HT1080 (cell line): Measurements from ENCODE around the gene TCF25. TPM values are rescaled to one million over a fixed set of nuclear protein-coding genes. Genes with fewer than 3 reads are reported as not detected.
A peak's percentile ranks its signal among the peaks of the same experiment; 100 is the strongest.

ENCODE experiments used
- DNase-seq: peaks from one replicate; pipeline ENCODE4 v3.0.0-alpha.2; 2015; ENCODE audit warnings: low read depth
- total RNA-seq: library from RNA; depleted of rRNA; stranded (reverse); fragments of >200 nt; shearing (Covaris generic); gene quantifications from 2 replicates; pipeline ENCODE4 v1.2.3, GENCODE V29; 2014

TCF25 gene
- total RNA-seq, 1 experiment from 2014 or later = 106 TPM

DNA sequence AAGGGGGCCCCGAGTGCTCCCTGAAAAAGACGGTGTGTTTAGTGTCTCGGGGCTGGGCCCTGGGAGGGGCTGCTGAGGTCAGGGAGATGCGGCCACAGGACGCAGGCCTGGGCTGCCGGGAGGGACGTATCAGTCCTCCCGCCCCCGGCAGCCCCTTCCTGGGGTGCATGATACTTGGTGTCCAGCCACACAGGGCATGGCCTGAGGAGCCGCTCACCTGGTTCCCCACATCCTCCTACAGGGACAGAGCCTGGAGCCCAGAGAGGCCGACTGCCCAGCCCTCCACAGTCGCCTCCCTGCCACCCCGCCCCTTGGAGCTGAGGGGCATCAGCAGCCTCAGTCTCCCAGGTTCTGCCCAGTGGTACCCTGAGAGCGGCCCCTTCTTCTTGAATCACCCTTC is 63.1 kb downstream of the TCF25 start:
- DNase-seq = no peak

DNA sequence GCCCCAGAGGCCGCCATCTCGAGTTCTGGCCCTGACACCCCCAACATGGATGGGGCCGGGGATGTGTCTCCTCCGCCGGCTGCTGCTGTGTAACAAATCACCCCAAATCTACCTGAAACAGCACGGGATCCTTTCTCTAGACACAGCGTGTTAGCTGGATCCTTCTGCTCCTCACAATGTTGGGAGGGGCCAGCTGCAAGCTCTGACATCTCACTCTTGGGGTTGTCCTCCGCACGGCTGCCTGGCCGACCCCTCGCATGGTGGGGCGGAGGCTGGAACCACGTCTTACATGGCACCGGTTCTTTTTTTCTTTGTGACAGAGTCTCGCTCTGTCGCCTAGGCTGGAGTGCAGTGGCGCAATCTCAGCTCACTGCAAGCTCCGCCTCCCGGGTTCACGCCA is 63.6 kb downstream of the TCF25 start:
- DNase-seq = no peak

DNA sequence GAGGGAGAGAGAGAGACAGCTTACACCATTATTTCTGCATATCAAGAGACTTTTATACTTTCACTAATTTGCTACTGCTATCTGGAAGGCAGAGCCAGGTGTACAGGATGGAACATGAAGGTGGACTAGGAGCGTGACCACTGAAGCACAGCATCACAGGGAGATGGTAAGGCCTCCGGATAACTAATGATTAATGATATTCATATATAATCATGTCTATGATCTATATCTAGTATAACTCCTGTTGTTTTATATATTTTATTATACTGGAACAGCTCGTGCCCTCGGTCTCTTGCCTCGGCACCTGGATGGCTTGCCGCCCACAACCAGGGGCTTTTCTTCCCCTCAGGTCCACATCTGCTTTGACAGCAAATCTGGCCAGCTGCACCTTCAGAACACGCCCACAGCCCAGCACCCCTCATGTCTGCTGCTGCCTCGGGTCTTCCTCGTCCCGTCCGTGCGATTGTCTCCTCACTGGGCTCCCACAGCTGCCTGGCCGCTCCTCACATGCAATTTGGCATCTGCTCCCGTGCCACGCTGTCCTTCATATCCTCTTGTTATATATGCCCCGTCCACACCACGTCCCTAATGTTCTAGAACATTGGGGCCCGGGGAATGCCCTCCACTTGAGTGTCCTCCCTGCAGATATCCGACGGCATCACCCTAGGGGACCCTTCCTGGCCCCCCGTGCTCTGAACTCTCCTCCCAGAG is 64.9 kb downstream of the TCF25 start:
- no peak for DNase-seq

DNA sequence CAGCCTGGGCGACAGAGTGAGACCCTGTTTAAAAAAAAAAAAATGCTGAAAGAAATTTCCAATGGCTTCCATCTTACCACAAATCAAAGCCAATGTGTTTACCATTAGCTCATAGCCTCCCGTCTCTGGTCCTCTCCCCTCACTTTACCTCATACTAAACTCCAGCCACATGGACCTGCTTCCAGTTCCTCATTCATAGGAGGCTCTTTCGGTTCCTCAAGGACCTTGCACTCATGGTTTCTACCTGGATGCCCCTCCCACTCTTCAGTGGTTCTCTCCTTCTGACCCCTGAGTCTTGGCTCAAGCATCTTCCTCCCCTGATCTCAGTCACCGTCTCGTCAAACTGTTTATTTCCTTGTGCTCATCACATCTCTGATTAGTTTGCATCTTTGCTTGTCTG is 71.4 kb downstream of the TCF25 start:
- DNase-seq = no peak

DNA sequence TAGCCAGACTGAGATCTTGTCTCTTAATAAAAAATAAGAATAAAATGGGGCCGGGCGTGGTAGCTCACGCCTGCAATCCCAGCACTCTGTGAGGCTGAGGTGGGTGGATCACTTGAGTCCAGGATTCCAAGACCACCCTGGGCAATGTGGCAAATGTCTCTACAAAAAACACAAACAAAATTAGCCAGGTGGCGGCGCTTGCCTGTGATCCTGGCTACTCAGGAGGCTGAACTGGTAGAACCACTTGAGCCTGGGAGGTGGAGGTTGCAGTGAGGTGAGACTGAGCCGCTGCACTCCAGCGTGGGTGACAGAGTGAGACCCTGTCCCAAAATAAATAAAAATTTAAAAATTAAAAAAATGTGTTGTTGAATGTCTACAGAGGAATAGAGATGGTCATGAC is 72.3 kb downstream of the TCF25 start:
- no peak for DNase-seq

DNA sequence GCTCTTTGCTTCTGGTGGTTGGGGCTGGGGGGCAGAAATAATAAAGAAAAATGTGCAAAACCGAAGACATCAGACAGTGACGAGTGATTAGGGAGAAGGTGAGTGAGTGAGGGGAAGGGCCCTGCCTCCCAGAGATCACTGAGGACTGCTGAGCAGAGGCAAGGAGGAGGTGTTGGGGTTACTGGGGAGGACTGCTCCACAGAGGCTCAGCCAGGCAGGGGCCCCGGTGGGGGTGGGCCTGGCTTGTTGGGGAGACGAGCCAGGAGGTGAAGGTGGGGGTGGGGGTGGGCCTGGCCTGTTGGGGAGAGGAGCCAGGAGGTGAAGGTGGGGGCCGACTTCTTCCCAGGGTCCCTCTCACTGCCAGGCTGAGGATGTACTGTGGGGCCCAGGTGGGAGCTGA is 73.1 kb downstream of the TCF25 start:
- DNase-seq = no peak

DNA sequence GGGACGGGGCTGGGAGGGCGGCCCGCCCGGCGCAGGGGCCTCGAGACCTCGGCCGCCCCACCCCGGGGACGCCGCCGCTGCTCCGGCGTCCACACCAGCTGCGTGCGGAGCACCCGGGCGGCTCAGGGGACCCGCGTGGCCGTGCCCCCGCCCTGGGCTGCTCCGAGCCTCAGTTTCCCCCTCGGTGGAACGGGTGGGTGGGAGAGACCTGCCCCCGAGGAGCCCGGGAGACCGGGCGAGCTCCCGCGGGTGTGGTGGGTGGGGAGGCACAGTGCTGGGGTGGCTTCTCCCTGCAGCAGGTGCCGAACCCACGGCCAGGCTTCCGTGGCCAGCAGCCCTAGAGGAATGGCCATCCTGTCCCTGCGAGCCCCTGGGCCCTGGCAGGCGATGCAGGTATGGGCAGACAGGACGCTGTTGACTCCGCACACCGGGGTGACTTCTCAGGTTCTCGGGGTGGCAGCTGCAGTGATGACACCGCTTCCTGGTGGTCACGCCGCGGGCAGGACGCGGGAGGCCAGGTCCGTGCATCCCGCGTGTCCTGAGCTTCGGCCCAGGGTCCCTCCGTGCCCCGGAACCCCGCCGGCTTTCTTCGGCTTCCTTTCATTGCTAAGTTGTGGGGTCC is 75.8 kb downstream of the TCF25 start:
- no peak for DNase-seq

DNA sequence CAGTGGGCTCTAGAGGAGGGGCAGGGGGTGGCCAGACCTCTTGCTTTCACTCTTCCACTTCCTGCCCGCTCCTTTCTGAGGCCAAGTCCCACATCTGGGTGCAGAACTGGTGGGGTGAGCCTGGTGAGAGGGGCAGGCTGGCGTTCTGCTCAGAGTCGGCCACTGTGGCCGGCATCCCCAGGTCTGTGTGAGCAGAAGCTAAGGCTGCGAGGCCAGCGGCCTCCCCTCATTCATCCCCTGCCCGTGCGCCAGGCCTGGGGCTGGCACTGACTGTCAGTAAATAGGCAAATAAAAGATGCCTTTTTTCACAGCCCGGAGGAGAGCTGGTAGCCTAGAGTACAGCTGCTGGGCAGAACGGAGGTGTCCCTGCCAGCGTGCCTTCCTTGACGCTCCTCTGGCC is 76.4 kb downstream of the TCF25 start:
- DNase-seq = no peak

DNA sequence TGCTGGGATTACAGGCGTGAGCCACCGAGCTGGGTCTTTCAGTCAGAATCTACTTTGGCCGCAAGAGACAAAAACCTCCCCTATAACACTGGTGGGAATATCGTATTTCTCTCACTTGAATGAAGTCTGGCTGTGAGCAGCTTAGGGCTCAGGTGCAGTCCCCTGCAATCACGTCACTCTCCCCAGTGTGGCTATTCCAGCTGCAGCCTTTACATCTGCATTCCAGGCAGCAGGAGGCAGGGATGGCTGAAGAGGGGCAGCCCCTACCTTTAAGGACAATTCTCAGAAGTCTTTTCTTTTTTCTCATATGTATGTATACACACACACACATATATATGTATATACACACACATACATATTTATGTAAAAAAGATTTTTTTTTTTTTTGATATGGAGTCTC is 78.1 kb downstream of the TCF25 start:
- no peak for DNase-seq

DNA sequence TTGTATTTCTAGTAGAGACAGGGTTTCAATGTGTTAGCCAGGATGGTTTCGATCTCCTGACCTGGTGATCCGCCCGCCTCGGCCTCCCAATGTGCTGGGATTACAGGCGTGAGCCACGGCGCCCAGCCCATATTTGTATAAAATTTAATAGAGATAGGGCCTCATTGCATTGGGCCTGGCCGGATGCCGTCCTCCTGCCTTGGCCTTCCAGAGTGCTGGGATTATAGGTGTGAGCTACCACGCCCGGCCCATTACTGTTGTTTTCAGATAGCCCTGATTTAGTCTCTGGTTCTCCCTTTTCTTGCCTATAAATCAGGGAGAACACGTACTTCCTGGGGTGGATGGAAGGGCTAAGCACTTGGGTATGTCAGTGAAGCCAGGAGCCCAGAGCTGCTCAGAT is 78.7 kb downstream of the TCF25 start:
- no peak for DNase-seq

DNA sequence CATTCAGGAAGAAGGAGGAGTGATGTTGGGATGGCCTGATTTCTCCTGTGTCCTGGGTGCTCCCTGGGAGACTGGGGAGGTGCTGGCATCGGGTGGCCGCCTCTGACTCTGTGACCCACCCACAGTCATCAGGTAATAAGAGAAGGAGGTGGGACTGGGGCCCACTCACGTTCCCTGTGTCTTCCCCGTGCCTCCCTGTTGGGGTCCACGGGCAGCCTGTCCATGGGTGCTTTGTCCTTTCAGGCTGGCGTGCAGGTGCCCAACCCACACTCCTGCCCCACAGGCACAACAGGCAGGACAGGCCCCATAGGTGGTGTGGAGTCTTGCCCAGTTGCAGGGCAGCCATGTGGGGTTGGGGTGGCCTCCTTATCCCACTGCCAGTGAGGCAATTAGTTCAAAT is 79.2 kb downstream of the TCF25 start:
- no peak for DNase-seq

DNA sequence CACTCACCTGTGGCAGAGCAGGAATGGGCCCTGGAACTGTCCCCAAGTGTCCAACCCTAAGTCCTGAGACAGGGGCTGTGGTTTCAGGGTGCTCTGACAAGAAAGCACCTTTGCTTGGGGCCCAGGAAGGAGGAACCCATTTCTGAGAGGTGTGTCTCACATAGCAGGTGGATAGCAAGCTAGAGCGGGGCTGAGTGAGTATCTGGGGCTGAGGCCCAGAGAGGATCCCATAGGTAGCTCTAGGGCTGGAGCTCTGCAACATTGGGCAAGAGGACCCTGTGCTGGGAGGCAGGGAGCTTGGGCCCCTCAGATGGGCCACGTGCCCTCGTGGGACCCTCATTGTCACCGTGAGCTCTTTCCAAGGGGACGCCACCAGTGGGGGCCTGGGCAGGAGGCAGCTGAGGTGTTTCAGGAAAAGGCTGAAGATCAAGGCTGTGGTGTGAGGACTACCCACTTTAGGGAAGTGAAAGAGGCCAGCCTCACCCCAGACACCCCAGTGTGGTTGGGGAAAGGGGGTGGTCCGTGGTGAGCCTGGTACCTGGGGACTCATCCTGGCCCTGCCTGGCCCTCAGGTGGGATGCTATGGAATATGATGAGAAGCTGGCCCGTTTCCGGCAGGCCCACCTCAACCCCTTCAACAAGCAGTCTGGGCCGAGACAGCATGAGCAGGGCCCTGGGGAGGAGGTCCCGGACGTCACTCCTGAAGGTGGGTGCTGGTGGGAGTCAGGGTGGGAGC is 80.4 kb downstream of the TCF25 start:
- DNase-seq = no peak

DNA sequence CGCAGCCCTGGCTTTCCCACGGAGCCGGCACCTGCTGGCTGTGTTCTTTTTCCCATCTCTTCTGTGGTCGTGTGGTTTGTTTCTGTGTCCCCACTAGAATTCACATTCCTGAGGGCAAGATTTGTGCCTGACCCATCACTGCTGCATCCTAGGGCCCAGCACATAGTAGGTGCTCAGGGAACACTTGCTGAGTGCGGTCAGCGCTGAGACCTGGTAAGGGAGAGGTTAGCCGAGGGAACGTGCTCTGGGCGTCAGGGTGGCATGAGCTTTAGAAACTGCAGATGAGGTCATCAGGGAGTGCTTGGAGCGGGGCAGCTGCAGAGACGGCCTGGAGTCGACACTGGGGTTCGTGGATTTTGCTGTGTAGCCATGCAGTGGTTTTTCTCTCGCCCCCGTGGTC is 81.1 kb downstream of the TCF25 start:
- no peak for DNase-seq

DNA sequence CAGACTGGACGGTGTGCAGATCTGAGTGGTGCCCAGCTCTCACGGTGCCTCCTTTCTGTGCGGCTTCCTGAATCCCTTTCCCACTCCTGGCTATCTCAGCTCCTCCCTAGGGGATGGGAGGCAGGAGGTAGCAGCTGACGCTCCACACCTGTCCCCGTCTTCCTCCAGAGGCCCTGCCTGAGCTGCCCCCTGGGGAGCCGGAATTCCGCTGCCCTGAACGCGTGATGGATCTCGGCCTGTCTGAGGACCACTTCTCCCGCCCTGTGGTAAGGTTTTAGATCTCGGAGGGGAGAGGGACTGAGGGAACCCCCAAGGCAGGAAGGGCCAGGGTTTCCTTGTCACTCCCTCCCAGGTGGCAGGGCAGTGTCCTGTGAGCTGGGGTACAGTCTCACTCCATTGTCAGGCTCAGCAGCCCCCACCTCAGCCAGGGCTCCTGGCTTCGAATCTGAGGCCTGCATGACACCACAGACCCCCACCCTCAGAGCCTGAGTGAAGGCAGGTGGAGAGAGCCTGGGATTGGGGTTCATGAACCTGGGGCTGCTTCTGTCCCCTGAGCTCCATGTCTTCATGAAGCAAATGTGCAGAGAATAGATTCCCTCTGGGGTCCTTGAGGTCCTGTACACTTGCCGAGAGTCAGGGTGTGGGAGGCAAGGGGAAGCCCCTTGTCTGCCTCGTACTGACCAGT is 81.8 kb downstream of the TCF25 start:
- no peak for DNase-seq

DNA sequence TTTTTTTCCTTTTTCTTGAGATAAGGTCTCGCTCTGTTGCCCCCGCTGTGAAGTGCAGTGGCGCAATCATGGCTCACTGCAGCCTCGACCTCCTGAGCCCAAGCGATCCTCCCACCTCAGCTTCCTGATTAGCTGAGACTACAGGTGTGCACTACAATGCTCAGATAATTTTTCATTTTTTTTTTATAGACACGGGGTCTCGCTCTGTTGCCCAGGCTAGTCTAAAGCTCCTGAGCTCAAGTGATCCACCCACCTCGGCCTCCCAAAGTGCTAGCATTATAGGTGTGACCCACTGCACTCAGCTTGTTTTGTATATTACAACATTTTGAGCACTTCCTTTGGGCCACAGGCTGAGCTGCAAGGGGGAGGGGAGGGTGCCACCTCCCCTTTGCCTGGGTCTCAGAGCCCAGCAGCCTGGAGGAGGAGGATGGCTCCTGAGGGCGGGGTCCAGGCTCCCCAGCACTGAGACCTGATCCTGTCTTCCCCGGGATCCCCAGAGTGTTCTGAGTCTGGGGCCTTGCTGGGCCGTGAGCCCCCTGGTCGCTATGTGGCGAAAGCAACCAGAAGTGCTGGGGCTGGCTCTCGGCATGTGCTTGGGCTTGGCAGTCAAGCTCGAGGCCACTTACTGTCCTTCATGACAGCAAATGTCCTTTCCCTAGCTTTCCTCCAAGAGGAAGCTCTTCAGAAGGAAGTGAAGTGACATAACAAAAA is 83.3 kb downstream of the TCF25 start:
- DNase-seq = no peak

DNA sequence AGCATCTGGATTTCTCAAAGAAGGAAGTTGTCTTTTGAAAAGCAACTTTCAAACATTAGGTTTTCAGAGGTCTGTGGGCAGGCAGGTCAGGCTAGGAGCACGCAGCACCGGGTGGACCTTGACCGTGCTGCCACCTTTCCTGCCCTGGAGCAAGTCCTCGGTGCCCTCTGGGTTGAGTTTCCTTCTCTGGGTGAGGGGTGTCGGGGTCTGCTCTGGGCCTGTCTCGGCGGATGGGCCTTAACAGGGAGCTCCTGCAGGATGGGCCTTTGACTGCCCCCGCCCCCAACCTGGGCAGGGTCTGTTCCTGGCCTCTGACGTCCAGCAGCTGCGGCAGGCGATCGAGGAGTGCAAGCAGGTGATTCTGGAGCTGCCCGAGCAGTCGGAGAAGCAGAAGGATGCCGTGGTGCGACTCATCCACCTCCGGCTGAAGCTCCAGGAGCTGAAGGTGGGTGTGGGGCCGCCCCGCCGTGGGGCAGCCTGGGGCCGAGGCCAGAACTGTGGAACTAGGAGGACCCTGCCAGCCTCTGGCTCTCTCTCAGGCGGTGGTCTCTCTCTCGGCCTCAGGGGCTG is 83.9 kb downstream of the TCF25 start:
- no peak for DNase-seq

DNA sequence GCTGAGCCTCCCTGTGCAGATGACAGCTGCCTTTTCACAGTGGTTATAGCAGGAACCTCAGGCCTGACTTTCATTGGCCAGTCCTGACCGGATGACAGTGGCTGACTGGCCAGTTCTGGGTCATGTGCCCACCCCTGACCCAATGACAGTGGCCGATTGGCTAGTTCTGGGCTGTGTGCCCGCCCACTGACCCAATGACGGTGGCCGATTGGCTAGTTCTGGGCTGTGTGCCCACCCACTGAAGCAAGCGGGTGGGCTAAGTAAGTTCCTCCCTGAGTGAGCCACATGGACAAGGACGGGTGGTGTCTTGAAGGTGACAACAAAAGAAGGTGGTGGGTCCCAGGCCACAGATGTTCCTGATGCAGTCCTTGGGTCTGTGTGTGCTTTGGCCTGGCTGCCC is 84.7 kb downstream of the TCF25 start:
- DNase-seq = peak; percentile 61

DNA sequence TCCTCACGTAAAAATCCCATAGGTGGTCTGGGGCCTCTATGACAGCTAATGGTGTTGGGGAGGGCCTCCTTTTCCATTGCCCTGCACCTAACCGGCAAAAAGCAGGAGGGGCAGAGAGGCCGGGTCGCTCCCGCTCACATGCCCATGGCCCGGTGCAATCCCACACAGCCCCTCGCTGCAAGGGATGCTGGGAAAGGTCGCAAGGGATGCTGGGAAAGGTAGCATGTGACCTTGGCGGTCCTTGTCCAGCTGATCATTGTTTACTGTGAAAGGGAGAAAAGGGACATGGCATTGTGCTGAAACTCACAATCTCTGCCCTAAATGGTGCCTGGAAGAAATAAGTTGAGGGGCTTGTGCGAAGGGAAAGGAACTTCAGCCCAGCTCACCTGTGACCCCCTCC is 85.2 kb downstream of the TCF25 start:
- no peak for DNase-seq

DNA sequence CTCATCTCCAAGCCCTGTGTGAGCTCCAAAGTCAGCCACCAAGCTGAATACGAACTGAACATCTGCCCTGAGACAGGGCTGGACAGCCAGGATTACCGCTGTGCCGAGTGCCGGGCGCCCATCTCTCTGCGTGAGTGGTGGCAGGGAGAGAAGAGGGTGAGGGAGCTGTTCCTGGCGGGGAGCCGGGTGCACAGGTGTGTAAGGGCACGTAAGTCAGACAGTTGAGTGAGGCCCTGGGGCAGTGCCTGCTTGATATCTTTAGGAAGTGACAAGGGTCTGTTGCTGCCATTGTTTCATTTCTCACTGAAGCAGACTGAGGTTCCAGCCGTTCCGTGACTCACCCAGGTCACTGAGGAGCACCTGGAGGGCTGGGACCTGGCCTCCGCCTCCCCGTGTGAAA is 87.6 kb downstream of the TCF25 start:
- no peak for DNase-seq
